Naive thymus-derived CD4-positive, alpha-beta T cell (primary cell): ENCODE measurements around the gene NME7. TPM values are rescaled to one million over a fixed set of nuclear protein-coding genes. Genes with fewer than 3 reads are reported as not detected.

Experiments used
- ATAC-seq: fragments of 150-1000 bp; cut with Tn5 transposase; 2 replicates; pipeline ENCODE4 v1.10.0; 2021; ENCODE audit warnings: mild to moderate bottlenecking, moderate library complexity
- CTCF ChIA-PET: fragments of 350-600 bp; sonication (Branson Sonifier 250); formaldehyde crosslinking; loops from one replicate; lab custom pipeline; 2021; ENCODE audit warnings: antibody characterized with exemption; lab: Charles Lee
- POLR2A ChIA-PET: fragments of 350-600 bp; sonication (Branson Sonifier 250); formaldehyde crosslinking; loops from one replicate; lab custom pipeline; 2021; ENCODE audit warnings: antibody characterized with exemption, inconsistent platforms; lab: Charles Lee
- DNase-seq, 9 donors: peaks; one replicate each; pipeline versions ENCODE4 v3.0.0 to v3.0.0-alpha.2; 2020 to 2022; ENCODE audit warnings: mixed read lengths in 1 of 9
- H3K27ac ChIP-seq: one replicate; pipeline ENCODE4 v1.7.0; 2013; ENCODE audit warnings: mild to moderate bottlenecking, low read depth, low read length, moderate library complexity
- H3K27me3 ChIP-seq, 2 donors: one replicate each; pipeline ENCODE4 v1.7.0; 2013; ENCODE audit warnings: low read length in 2 of 2, mild to moderate bottlenecking in 2 of 2, moderate library complexity in 2 of 2; ENCODE audit not compliant: control insufficient read depth in 2 of 2, insufficient read depth in 2 of 2
- H3K36me3 ChIP-seq, 3 experiments: 1 replicate in 2 of 3; 2 replicates in 1 of 3; pipeline ENCODE4 v1.7.0; 2013; ENCODE audit warnings: low read length in 3 of 3, mild to moderate bottlenecking in 3 of 3, moderate library complexity in 1 of 3; ENCODE audit not compliant: insufficient read depth in 3 of 3, control insufficient read depth in 2 of 3
- H3K4me1 ChIP-seq, 2 donors: one replicate each; pipeline ENCODE4 v1.7.0; 2013; ENCODE audit warnings: low read length in 2 of 2, mild to moderate bottlenecking in 2 of 2, moderate library complexity in 1 of 2; ENCODE audit not compliant: control insufficient read depth in 2 of 2, insufficient read depth in 2 of 2
- H3K4me3 ChIP-seq: 2 replicates; pipeline ENCODE4 v1.7.0; 2013; ENCODE audit warnings: mild to moderate bottlenecking, low read length
- H3K9me3 ChIP-seq, 3 experiments: 1 replicate in 2 of 3; 2 replicates in 1 of 3; pipeline ENCODE4 v1.7.0; 2013; ENCODE audit warnings: low read length in 3 of 3; ENCODE audit not compliant: control insufficient read depth in 2 of 3
- H3K27ac Mint-ChIP-seq, 9 donors: one replicate each; pipeline ENCODE4 v1.8.0; 2020 to 2022; ENCODE audit warnings: mixed read lengths in 9 of 9, mild to moderate bottlenecking in 8 of 9, moderate library complexity in 5 of 9, inconsistent platforms in 2 of 9
- H3K27me3 Mint-ChIP-seq, 5 donors: one replicate each; pipeline ENCODE4 v1.8.0; 2021 to 2022; ENCODE audit warnings: mixed read lengths in 5 of 5, mild to moderate bottlenecking in 1 of 5
- H3K36me3 Mint-ChIP-seq, 5 donors: one replicate each; pipeline ENCODE4 v1.8.0; 2020 to 2022; ENCODE audit warnings: mixed read lengths in 5 of 5, mild to moderate bottlenecking in 3 of 5, inconsistent platforms in 1 of 5
- H3K4me1 Mint-ChIP-seq, 7 donors: one replicate each; pipeline ENCODE4 v1.8.0; 2020 to 2022; ENCODE audit warnings: mixed read lengths in 7 of 7, mild to moderate bottlenecking in 3 of 7, inconsistent platforms in 1 of 7
- H3K4me3 Mint-ChIP-seq, 10 donors: one replicate each; pipeline ENCODE4 v1.8.0; 2020 to 2022; ENCODE audit warnings: mild to moderate bottlenecking in 10 of 10, mixed read lengths in 10 of 10, moderate library complexity in 6 of 10, inconsistent platforms in 2 of 10
- H3K9me3 Mint-ChIP-seq, 11 donors: one replicate each; pipeline ENCODE4 v1.8.0; 2020 to 2022; ENCODE audit warnings: mixed read lengths in 11 of 11, mild to moderate bottlenecking in 4 of 11, inconsistent platforms in 1 of 11, moderate library complexity in 1 of 11
- intact Hi-C, 2 donors: fragments of 100-400 bp; cut with micrococcal nuclease; formaldehyde crosslinking; loops; one replicate each; pipeline ENCODE4 v1.15.1; 2023
- polyA plus RNA-seq, 2 donors: library from polyadenylated mRNA; unstranded; fragments of 300-500 nt; fragmentation: Illumina TruSeq; gene quantifications; one replicate each; pipeline ENCODE4 v1.2.3, GENCODE V29; 2021
- total RNA-seq, 6 experiments: library from RNA in 5 of 6; stranded (reverse) in 5 of 6; gene quantifications; 1 replicate in 5 of 6; 2 replicates in 1 of 6; pipeline ENCODE4 v1.2.3 and lab custom pipeline; 2021 to 2026

Gene NME7
- total and polyA plus RNA-seq, 7 experiments from 2014 or later, result 8.6 to 18.6 (median 12.9) TPM

DNA sequence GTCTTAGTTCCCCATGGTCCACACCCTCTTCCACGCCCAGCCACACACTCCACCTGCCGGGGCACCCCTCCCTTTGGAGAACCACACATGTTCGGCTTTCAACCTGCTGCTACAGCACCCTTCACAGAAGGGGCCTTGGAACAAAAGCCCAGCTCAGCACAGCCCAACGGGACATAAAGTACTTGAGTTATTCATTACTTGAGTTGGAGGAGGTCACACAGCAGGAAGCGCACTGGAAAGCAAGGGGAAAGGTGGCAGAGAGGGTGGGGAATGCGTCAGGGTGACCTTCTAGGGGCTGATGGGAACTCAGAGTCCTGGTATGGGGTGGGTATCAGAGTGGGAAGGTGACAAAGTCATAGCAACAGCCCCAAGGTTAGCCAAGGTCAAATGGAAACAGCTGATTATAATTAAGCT is 264.1 kb downstream of the NME7 start:
- H3K27me3 Mint-ChIP-seq, result peaks cover 0 to 30% (median 0%) of the 10 kb centered on the region in 5 donors
- Histone ChIP-seq H3K4me1 (peaks cover 0 to 16% of the 10 kb centered on the region in 2 donors), H3K4me3 (no peak overlapping the region), H3K27me3 (no peaks in the 10 kb centered on the region), H3K36me3 (no peaks in the 10 kb centered on the region), H3K9me3 (no peaks in the 10 kb centered on the region), H3K27ac (no peak overlapping the region)
- DNase-seq (no peak), ATAC-seq (no peak)
- no peaks in the 10 kb centered on the region for H3K9me3 Mint-ChIP-seq
- H3K4me1 Mint-ChIP-seq, result peaks cover 9 to 24% (median 22%) of the 10 kb centered on the region in 7 donors
- CTCF ChIA-PET, result interaction anchor here (1.2 kb wide), 1 partner anchor 10 kb away, joined by 3 read pairs; no protein-coding TSS in a partner anchor
- no peak overlapping the region for H3K27ac Mint-ChIP-seq
- POLR2A ChIA-PET, result no interaction called here
- no peak overlapping the region for H3K4me3 Mint-ChIP-seq
- intact Hi-C loops, result loop anchor here in 1 of 2 donors (10.0 kb wide), 4 partner anchors 499 to 1169 kb away; partner anchors contain the start of genes DCAF6 and MPC2
- peaks cover 0 to 2% (median 0%) of the 10 kb centered on the region in 5 donors for H3K36me3 Mint-ChIP-seq

DNA sequence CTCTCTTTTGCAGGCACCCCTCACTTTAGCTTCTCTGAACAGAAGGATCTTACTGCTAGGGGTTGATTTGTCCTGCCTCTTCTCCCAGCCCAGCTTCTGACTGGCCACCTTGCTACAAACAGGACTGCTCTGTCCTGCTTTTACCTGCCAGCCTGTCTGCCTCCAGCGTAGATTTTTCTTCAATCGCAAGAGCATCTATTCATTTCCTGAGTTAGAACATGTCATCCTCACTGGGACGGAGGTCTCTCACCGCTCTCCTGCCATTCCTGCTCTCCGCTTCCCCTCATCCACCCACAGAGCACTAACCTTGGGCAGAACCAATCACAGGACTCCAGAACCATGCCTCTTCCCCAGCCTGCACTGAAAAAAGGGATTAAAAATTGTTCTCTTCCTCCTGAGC is 264.6 kb downstream of the NME7 start:
- Mint-ChIP-seq H3K9me3 (no peaks in the 10 kb centered on the region), H3K27ac (no peak overlapping the region), H3K27me3 (peaks cover 0 to 27% (median 0%) of the 10 kb centered on the region in 5 donors), H3K36me3 (no peaks in the 10 kb centered on the region), H3K4me3 (no peak overlapping the region), H3K4me1 (peaks cover 8 to 19% (median 18%) of the 10 kb centered on the region in 7 donors)
- intact Hi-C loops, result loop anchor here in 1 of 2 donors (10.0 kb wide), 4 partner anchors 498 to 1168 kb away; partner anchors contain the start of genes DCAF6 and MPC2
- CTCF ChIA-PET, result interaction anchor here (1.2 kb wide), 1 partner anchor 9 kb away, joined by 3 read pairs; no protein-coding TSS in a partner anchor
- Histone ChIP-seq H3K27ac (no peak overlapping the region), H3K36me3 (no peaks in the 10 kb centered on the region), H3K4me1 (peaks cover 0 to 16% of the 10 kb centered on the region in 2 donors), H3K4me3 (no peak overlapping the region), H3K27me3 (no peaks in the 10 kb centered on the region), H3K9me3 (no peaks in the 10 kb centered on the region)
- ATAC-seq (no peak), DNase-seq (no peak)
- POLR2A ChIA-PET, result no interaction called here

DNA sequence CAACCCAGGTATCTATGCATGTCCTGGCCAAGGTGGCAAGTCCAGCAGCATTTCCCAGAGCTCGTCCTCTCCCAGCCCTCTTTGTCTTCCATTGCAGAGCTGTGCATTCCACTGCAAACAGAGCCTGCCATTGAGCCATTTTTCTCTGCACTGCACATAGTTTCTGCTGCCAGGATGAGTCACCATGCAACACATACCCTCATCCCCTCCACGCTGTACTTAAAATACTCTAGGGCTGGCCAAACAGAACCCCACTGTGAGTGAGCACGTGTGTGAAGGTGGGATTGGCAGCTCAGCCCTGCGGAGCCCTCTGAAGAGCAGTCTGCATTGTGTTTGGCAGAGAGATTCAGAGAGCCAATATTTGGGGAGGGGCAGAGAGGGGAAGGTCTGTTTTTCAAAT is 265.0 kb downstream of the NME7 start:
- ChIA-PET CTCF (no interaction called here), POLR2A (no interaction called here)
- Histone ChIP-seq H3K9me3 (no peaks in the 10 kb centered on the region), H3K27me3 (no peaks in the 10 kb centered on the region), H3K36me3 (no peaks in the 10 kb centered on the region), H3K4me1 (peaks cover 0 to 13% of the 10 kb centered on the region in 2 donors), H3K27ac (no peak overlapping the region), H3K4me3 (no peak overlapping the region)
- peaks cover 6 to 15% (median 13%) of the 10 kb centered on the region in 7 donors for H3K4me1 Mint-ChIP-seq
- H3K4me3 Mint-ChIP-seq, result no peak overlapping the region
- DNase-seq (no peak), ATAC-seq (no peak)
- no peaks in the 10 kb centered on the region for H3K36me3 Mint-ChIP-seq
- no peaks in the 10 kb centered on the region for H3K9me3 Mint-ChIP-seq
- intact Hi-C loops, result loop anchor here in 1 of 2 donors (10.0 kb wide), 4 partner anchors 498 to 1168 kb away; partner anchors contain the start of genes DCAF6 and MPC2
- no peak overlapping the region for H3K27ac Mint-ChIP-seq
- H3K27me3 Mint-ChIP-seq, result peaks cover 0 to 24% (median 0%) of the 10 kb centered on the region in 5 donors

DNA sequence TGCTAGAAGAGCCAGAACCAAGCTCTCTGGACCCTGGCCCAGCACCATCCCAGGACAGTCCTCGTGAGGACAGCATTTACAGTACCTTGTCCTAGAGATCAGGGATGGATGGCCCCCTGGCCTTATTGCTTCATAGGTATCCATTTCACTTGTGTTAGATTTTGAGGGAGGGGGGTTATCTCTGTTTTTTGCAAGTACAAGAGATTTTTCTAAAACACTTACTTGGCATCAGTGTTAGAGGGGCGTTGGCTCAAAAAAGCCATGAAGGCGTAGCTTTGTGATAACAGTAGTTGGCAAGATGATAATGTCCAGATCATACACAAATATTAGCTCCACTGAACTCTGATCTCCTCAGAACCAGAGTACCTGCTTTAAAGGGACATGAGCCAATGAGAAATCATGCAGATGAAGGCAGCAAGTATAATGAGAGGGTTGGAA is 266.9 kb downstream of the NME7 start:
- Mint-ChIP-seq H3K9me3 (peaks cover 0 to 3% (median 0%) of the 10 kb centered on the region in 11 donors), H3K36me3 (peaks cover 0 to 2% (median 0%) of the 10 kb centered on the region in 5 donors), H3K4me3 (no peak overlapping the region), H3K27ac (no peak overlapping the region), H3K4me1 (peaks cover 0 to 8% (median 7%) of the 10 kb centered on the region in 7 donors), H3K27me3 (peaks cover 0 to 21% (median 3%) of the 10 kb centered on the region in 5 donors)
- CTCF ChIA-PET, result no interaction called here
- Histone ChIP-seq H3K27me3 (no peaks in the 10 kb centered on the region), H3K4me1 (peaks cover 0 to 7% of the 10 kb centered on the region in 2 donors), H3K27ac (no peak overlapping the region), H3K9me3 (no peaks in the 10 kb centered on the region), H3K4me3 (no peak overlapping the region), H3K36me3 (no peaks in the 10 kb centered on the region)
- ATAC-seq, result no peak
- no peak for DNase-seq
- POLR2A ChIA-PET, result no interaction called here
- intact Hi-C loops, result loop anchor here in 1 of 2 donors (10.0 kb wide), 4 partner anchors 496 to 1166 kb away; partner anchors contain the start of genes DCAF6 and MPC2

DNA sequence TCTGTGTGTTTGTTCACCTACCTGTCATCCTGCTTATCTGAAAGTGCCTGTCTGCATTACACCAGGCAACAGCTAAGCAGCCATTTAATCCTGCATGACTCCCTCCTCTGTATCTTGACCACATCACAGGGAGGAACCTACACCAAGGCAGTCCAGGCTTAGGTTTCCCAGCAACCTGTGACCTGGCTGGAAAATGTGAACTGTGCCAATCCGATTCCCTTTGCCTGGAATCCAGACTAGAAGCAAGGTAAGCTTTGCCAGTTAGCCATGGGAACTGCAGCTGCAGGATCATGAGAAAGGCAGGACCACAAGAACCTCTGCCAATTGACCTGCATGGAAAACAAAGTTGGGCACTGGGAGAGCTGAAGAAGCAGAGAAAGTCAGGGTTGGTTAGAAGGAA is 267.4 kb downstream of the NME7 start:
- Histone ChIP-seq H3K9me3 (no peaks in the 10 kb centered on the region), H3K27me3 (no peaks in the 10 kb centered on the region), H3K36me3 (no peaks in the 10 kb centered on the region), H3K27ac (no peak overlapping the region), H3K4me1 (peaks cover 0 to 3% of the 10 kb centered on the region in 2 donors), H3K4me3 (no peak overlapping the region)
- CTCF ChIA-PET, result no interaction called here
- POLR2A ChIA-PET, result no interaction called here
- DNase-seq, result no peak
- Mint-ChIP-seq H3K36me3 (peaks cover 0 to 2% (median 0%) of the 10 kb centered on the region in 5 donors), H3K4me3 (no peak overlapping the region), H3K27me3 (peaks cover 0 to 21% (median 3%) of the 10 kb centered on the region in 5 donors), H3K27ac (no peak overlapping the region), H3K9me3 (peaks cover 0 to 3% (median 0%) of the 10 kb centered on the region in 11 donors), H3K4me1 (peaks cover 0 to 7% (median 5%) of the 10 kb centered on the region in 7 donors)
- intact Hi-C loops, result loop anchor here in 1 of 2 donors (10.0 kb wide), 4 partner anchors 495 to 1165 kb away; partner anchors contain the start of genes DCAF6 and MPC2
- no peak for ATAC-seq

DNA sequence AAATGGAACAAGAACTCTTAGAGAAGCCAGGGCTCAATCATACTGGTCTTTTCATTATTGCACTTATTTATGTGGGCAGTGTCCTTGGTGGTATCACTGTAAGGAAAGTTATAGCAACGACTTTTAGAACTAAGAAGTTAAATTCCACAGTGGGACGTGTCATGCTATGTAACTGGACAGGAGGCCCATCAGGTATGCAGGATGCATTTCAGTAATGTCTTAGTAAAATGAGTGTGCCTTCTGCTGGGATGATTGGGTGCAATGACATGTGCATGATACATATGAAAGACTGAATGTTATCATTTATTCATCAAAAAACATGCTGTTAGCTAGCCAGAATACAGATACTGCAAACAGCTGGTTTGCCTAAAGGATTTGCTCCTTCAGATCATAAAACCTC is 268.0 kb downstream of the NME7 start:
- peaks cover 0 to 2% (median 0%) of the 10 kb centered on the region in 5 donors for H3K36me3 Mint-ChIP-seq
- CTCF ChIA-PET, result no interaction called here
- peaks cover 0 to 21% (median 3%) of the 10 kb centered on the region in 5 donors for H3K27me3 Mint-ChIP-seq

More for the DNA sequence above, 268.0 kb downstream of the NME7 start:
- no peaks in the 10 kb centered on the region for H3K36me3 ChIP-seq
- H3K9me3 ChIP-seq, result no peaks in the 10 kb centered on the region
- Mint-ChIP-seq H3K4me1 (peaks cover 0 to 1% (median under 1%) of the 10 kb centered on the region in 7 donors), H3K9me3 (peaks cover 0 to 3% (median 0%) of the 10 kb centered on the region in 11 donors), H3K4me3 (no peak overlapping the region), H3K27ac (no peak overlapping the region)
- POLR2A ChIA-PET, result no interaction called here
- H3K27ac ChIP-seq, result no peak overlapping the region
- intact Hi-C loops, result no loop called here
- DNase-seq (no peak), ATAC-seq (no peak)
- no peaks in the 10 kb centered on the region for H3K4me1 ChIP-seq
- no peak overlapping the region for H3K4me3 ChIP-seq
- no peaks in the 10 kb centered on the region for H3K27me3 ChIP-seq
